Measurements from ENCODE around the gene CPXM2. TPM values are rescaled to one million over a fixed set of nuclear protein-coding genes. Genes with fewer than 3 reads are reported as not detected.

CPXM2 gene
- total and polyA plus RNA-seq, 9 of the 15 experiments (the other 6 are each of a cell fraction or from before 2014, with no cell fraction given) = not detected

DNA sequence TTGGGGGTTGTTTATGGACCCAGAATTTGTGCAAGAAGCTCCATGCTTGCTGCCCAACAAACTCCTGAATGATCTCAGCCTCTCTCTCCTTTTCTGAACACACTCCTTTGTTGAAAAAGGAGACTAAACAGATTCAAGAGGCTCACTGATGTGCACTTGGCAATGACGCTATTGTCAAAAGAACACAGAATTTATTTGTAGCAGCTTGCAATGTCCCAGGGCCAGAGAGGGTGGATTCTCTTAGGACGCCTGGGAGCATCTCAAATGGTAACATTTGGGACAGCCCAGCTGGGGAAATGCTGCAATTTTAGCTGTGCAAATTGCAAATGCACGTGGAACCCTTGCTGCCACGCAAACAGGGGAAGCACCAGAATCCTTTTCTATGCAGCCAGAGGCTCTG, 145.5 kb downstream of the CPXM2 start (continued):
- no peak for TF ChIP-seq LEF1 (IDR thresholded peaks at IDR 0.05)
- no peak for TF ChIP-seq TEAD4 (IDR thresholded peaks at IDR 0.05; ENCODE audit: low read length)
- no peak for TF ChIP-seq TEAD4 (CRISPR knock-in tag; IDR thresholded peaks at IDR 0.05; ENCODE audit: borderline replicate concordance)
- no peak for TF ChIP-seq DDX20 (tag; IDR thresholded peaks at IDR 0.05; ENCODE audit: low read depth)

DNA sequence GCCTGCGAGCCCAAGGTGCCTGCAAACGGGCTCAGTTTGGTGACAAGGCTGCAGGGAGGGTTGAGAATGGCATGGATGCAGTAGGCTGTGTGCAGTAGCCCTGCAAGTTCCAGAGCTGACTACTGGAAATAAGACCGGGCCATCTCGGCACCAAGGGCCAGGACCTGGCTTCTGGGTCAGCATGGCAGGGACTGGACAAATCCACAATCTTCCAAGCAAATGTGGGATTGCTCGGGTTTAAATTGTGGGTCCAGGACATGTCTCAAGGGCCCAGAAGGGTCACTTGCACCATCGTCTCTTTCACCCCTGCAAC, 147.4 kb downstream of the CPXM2 start:
- in situ Hi-C loops (cut with MboI) = no loop called here

More for the DNA sequence above, 147.4 kb downstream of the CPXM2 start:
- CTCF ChIA-PET (ENCODE audit: low intra/inter-chr PET ratio) = no interaction called here
- Histone ChIP-seq H3K36me3 (ENCODE audit: control insufficient read depth, insufficient read depth, low read length) (no peaks in the 10 kb centered on the region), H3K4me2 (ENCODE audit: insufficient read depth, low read length) (no peak overlapping the region), H3K9ac (ENCODE audit: insufficient read depth in 1 of 2, low read depth in 2 of 2, low read length in 2 of 2) (no peak overlapping the region), H3K9me1 (ENCODE audit: control insufficient read depth, insufficient read depth, low read length) (no peaks in the 10 kb centered on the region), H4K20me1 (replicated peaks; ENCODE audit: control insufficient read depth, insufficient read depth, low read length) (no peaks in the 10 kb centered on the region), H3K9me3 (replicated peaks; ENCODE audit: control insufficient read depth, insufficient read depth, low read depth, low read length) (no peaks in the 10 kb centered on the region), H2AFZ (ENCODE audit: low read depth, low read length) (no peak overlapping the region), H3K79me2 (ENCODE audit: control insufficient read depth, insufficient read depth, low read length) (no peaks in the 10 kb centered on the region), H3K4me3 (no peak overlapping the region), H3K27ac (ENCODE audit: extremely low read depth, low read depth, low read length) (no peak overlapping the region), H3K4me1 (replicated peaks in 1 of 2; ENCODE audit: control insufficient read depth in 2 of 2, insufficient read depth in 2 of 2, low read length in 2 of 2) (no peaks in the 10 kb centered on the region), H3K27me3 (ENCODE audit: control insufficient read depth in 2 of 2, insufficient read depth in 2 of 2, low read length in 2 of 2) (peaks cover 0 to 11% of the 10 kb centered on the region in 2 experiments; a peak in 1 of 5 replicates)
- POLR2A ChIA-PET = no interaction called here
- DNase-seq (ENCODE audit: extremely low read depth in 1 of 4, low spot score in 3 of 4) (no peak), FAIRE-seq (no peak), ATAC-seq (no peak)
- intact Hi-C loops (cut with micrococcal nuclease) = no loop called here
- no TSS peak for BruUV-seq (replicated peaks)
- TF ChIP-seq RBM39 (optimal IDR thresholded peaks at IDR 0.05; ENCODE audit: low read depth, low read length) (no peak), RAD51 (IDR thresholded peaks at IDR 0.05; ENCODE audit: borderline replicate concordance, low read depth) (no peak), POLR2A (conservative IDR thresholded peaks at IDR 0.05) (no peak), TRIM24 (IDR thresholded peaks at IDR 0.05) (no peak), NFIX (CRISPR knock-in tag; IDR thresholded peaks at IDR 0.05; ENCODE audit: low read depth) (no peak), MECOM (CRISPR knock-in tag; IDR thresholded peaks at IDR 0.05) (no peak), SRSF7 (optimal IDR thresholded peaks at IDR 0.05; ENCODE audit: low read depth, low read length) (no peak), HDAC1 (IDR thresholded peaks at IDR 0.05) (no peak)
- TF ChIP-seq, protein P1, sequence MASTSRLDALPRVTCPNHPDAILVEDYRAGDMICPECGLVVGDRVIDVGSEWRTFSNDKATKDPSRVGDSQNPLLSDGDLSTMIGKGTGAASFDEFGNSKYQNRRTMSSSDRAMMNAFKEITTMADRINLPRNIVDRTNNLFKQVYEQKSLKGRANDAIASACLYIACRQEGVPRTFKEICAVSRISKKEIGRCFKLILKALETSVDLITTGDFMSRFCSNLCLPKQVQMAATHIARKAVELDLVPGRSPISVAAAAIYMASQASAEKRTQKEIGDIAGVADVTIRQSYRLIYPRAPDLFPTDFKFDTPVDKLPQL (IDR thresholded peaks at IDR 0.05; ENCODE audit: extremely low read depth, insufficient read length) = no peak
- 0% methylated on average over 5 of the region's 6 CpGs for WGBS (ENCODE audit: insufficient coverage, low coverage, missing lambda C conversion rate)

Data from K562 (cell line).